Duodenal mucosa (tissue), 2 donors: ENCODE results near the gene IFNL2.
A peak's percentile ranks its signal among the peaks of the same experiment; 100 is the strongest.

Experiments used
- H3K27ac ChIP-seq: one replicate; pipeline ENCODE4 v1.7.0; 2013; ENCODE audit warnings: low read depth, low read length
- H3K27me3 ChIP-seq, 2 donors: one replicate each; pipeline ENCODE4 v1.7.0; 2013; ENCODE audit warnings: low read length in 2 of 2, control low read depth in 1 of 2; ENCODE audit not compliant: insufficient read depth in 2 of 2, control insufficient read depth in 1 of 2
- H3K36me3 ChIP-seq, 2 donors: one replicate each; pipeline ENCODE4 v1.7.0; 2013; ENCODE audit warnings: low read length in 2 of 2, control low read depth in 1 of 2; ENCODE audit not compliant: insufficient read depth in 2 of 2, control insufficient read depth in 1 of 2
- H3K4me1 ChIP-seq, 2 donors: one replicate each; pipeline ENCODE4 v1.7.0; 2013; ENCODE audit warnings: low read length in 2 of 2, control low read depth in 1 of 2; ENCODE audit not compliant: insufficient read depth in 2 of 2, control insufficient read depth in 1 of 2
- H3K4me3 ChIP-seq, 2 donors: one replicate each; pipeline ENCODE4 v1.7.0; 2013; ENCODE audit warnings: low read length in 2 of 2, low read depth in 1 of 2
- H3K9ac ChIP-seq, 2 donors: one replicate each; pipeline ENCODE4 v1.7.0; 2013; ENCODE audit warnings: low read length in 2 of 2, low read depth in 1 of 2
- H3K9me3 ChIP-seq, 2 donors: one replicate each; pipeline ENCODE4 v1.7.0; 2013; ENCODE audit warnings: low read length in 2 of 2, control low read depth in 1 of 2; ENCODE audit not compliant: control insufficient read depth in 1 of 2

The IFNL2 gene

DNA sequence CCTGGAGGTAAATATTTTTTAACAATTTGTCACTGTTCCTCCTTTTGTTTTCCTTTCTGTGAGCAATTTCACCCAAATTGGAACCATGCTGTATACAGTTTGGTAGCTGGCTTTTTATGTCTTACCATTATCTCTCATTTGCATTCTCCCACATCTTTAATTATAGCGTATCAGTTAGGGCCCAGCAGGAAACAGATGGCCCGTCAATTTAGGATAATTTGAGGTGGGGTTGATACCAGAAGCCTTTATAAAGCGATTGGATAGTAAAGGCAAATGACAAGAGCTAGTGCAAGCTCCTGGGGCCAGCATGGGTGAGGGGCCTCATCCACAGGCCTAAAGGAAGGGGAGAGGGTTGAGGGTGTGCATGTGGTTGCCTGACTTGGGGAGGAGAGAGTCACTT lies 15.7 kb upstream of the IFNL2 start:
- Histone ChIP-seq H3K4me3 (no peak overlapping the region), H3K9ac (no peak overlapping the region), H3K9me3 (no peaks in the 10 kb centered on the region), H3K4me1 (peaks cover 11% of the 10 kb centered on the region in 2 donors), H3K36me3 (no peaks in the 10 kb centered on the region), H3K27ac (no peak overlapping the region), H3K27me3 (peaks cover 7 to 9% of the 10 kb centered on the region in 2 donors)

GRCh38 chr19:39253374-39254149 lies 14.6 kb upstream of the IFNL2 start:
- Histone ChIP-seq H3K9ac (no peak overlapping the region), H3K27me3 (peaks cover under 1 to 3% of the 10 kb centered on the region in 2 donors), H3K4me3 (no peak overlapping the region), H3K36me3 (no peaks in the 10 kb centered on the region), H3K9me3 (no peaks in the 10 kb centered on the region), H3K4me1 (peaks cover 11 to 15% of the 10 kb centered on the region in 2 donors), H3K27ac (no peak overlapping the region)

DNA sequence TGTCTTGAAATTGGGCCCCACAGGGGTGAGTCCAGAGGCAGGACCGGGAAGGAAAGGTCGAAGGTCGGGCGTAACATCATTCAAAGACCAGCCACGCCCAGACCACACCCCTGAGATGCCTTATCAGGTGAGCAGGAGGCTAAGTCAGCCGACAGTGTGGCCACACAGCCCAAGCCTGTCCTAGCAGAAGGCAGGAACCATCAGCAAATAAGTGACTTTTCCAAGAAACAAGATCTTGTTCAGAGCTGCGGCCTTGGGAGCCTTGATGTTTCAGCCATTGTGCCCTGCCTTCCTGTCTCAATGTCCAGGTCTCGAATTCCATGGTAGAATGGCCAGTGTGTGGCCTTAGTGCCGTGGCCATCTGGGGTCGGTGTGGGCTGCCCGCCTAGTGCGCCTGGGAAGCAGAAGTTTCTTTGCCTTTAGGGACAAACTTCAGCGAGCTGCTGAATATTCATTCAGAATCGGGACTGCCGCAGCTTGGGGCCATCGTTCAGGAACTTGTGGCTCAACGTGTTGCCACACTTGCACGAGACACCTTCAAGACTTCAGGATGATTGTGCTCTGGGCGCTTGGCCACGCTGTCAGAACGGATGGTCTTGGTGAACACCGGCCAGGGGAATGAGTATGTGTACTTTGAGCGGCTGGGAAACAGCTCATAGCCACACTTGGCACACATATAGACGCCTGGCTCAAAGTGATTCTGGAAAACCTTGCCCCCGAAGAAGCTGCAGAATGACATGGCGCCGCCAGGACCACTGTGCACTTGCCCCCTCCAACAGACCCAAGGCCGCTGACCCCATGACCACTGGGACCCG lies 13.5 kb upstream of the IFNL2 start:
- Histone ChIP-seq H3K27me3 (no peaks in the 10 kb centered on the region), H3K4me3 (peak overlapping the region in 1 of 2 donors; percentile 9)

GRCh38 chr19:39257227-39257626 lies 11.0 kb upstream of the IFNL2 start:
- no peaks in the 10 kb centered on the region for H3K9me3 ChIP-seq
- no peak overlapping the region for H3K27ac ChIP-seq
- H3K27me3 ChIP-seq = peaks cover 0 to 4% of the 10 kb centered on the region in 2 donors
- no peaks in the 10 kb centered on the region for H3K36me3 ChIP-seq
- H3K4me3 ChIP-seq = no peak overlapping the region
- peaks cover 11 to 15% of the 10 kb centered on the region in 2 donors for H3K4me1 ChIP-seq
- no peak overlapping the region for H3K9ac ChIP-seq

More for the DNA sequence above, 13.5 kb upstream of the IFNL2 start:
- H3K36me3 ChIP-seq = no peaks in the 10 kb centered on the region
- H3K4me1 ChIP-seq = peaks cover 11 to 15% of the 10 kb centered on the region in 2 donors
- no peak overlapping the region for H3K9ac ChIP-seq
- H3K27ac ChIP-seq = no peak overlapping the region
- no peaks in the 10 kb centered on the region for H3K9me3 ChIP-seq

DNA sequence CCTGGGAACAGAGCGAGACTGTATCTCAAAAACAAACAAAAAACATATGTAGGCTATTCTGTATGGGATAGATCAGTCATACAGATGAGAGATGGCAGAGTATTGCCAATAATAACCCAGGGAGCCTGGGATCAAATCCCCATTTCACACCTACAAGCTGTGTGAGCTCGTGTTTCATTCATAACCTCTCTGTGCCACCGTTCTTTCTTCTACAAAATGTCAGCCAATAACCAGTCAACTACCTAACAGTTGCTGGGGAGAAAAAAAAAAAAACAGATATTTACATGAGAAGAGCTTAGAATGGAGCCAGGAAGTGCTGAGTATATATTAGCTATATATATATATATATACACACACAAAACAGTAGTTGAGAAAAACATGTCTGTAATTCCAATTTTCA lies 6.5 kb upstream of the IFNL2 start:
- no peak overlapping the region for H3K9ac ChIP-seq
- H3K4me3 ChIP-seq = no peak overlapping the region
- H3K27ac ChIP-seq = no peak overlapping the region
- H3K27me3 ChIP-seq = peaks cover 21 to 28% of the 10 kb centered on the region in 2 donors
- H3K9me3 ChIP-seq = no peaks in the 10 kb centered on the region
- H3K4me1 ChIP-seq = peaks cover 0 to 4% of the 10 kb centered on the region in 2 donors
- H3K36me3 ChIP-seq = no peaks in the 10 kb centered on the region

GRCh38 chr19:39262496-39262895 lies 5.7 kb upstream of the IFNL2 start:
- Histone ChIP-seq H3K4me3 (no peak overlapping the region), H3K27me3 (peaks cover 21 to 28% of the 10 kb centered on the region in 2 donors), H3K27ac (no peak overlapping the region), H3K36me3 (no peaks in the 10 kb centered on the region), H3K9me3 (no peaks in the 10 kb centered on the region), H3K9ac (no peak overlapping the region), H3K4me1 (peaks cover 0 to 4% of the 10 kb centered on the region in 2 donors)

GRCh38 chr19:39263912-39264305 lies 4.3 kb upstream of the IFNL2 start:
- Histone ChIP-seq H3K27me3 (peaks cover 21 to 28% of the 10 kb centered on the region in 2 donors), H3K4me3 (no peak overlapping the region), H3K9ac (no peak overlapping the region), H3K27ac (no peak overlapping the region), H3K4me1 (no peaks in the 10 kb centered on the region), H3K9me3 (no peaks in the 10 kb centered on the region), H3K36me3 (no peaks in the 10 kb centered on the region)

GRCh38 chr19:39264306-39265290 lies 3.6 kb upstream of the IFNL2 start:
- no peak overlapping the region for H3K4me3 ChIP-seq
- H3K27me3 ChIP-seq = peaks cover 21 to 28% of the 10 kb centered on the region in 2 donors

GRCh38 chr19:39265321-39265916 lies 2.8 kb upstream of the IFNL2 start:
- Histone ChIP-seq H3K4me3 (no peak overlapping the region), H3K27ac (no peak overlapping the region), H3K36me3 (no peaks in the 10 kb centered on the region), H3K9me3 (no peaks in the 10 kb centered on the region), H3K9ac (no peak overlapping the region), H3K4me1 (no peaks in the 10 kb centered on the region), H3K27me3 (peaks cover 21 to 28% of the 10 kb centered on the region in 2 donors)

More at GRCh38 chr19:39264306-39265290, 3.6 kb upstream of the IFNL2 start:
- Histone ChIP-seq H3K9ac (no peak overlapping the region), H3K27ac (no peak overlapping the region), H3K9me3 (no peaks in the 10 kb centered on the region), H3K4me1 (no peaks in the 10 kb centered on the region), H3K36me3 (no peaks in the 10 kb centered on the region)
